Lung (tissue), 12 donors: ENCODE measurements around the gene FAM219A. TPM values are rescaled to one million over a fixed set of nuclear protein-coding genes. Genes with fewer than 3 reads are reported as not detected.

Experiments used
- ATAC-seq: fragments of 200-7000 bp; cut with Tn5 transposase; one replicate; pipeline ENCODE4 v1.9.1; 2020; ENCODE audit warnings: moderate number of reproducible peaks; ENCODE audit not compliant: insufficient read depth, low FRiP score
- DNase-seq, 3 donors: peaks; one replicate each; pipeline ENCODE4 v3.0.0-alpha.2; 2013 to 2017
- H3K27ac ChIP-seq, 2 donors: one replicate each; pipeline ENCODE4 v1.5.1; 2013; ENCODE audit warnings: mild to moderate bottlenecking in 2 of 2, moderate library complexity in 2 of 2, control low read depth in 1 of 2, inconsistent platforms in 1 of 2, low read depth in 1 of 2, low read length in 1 of 2
- H3K27me3 ChIP-seq, 3 donors: one replicate each; pipeline ENCODE4 v1.5.1; 2013; ENCODE audit warnings: low read length in 2 of 3; ENCODE audit not compliant: control insufficient read depth in 3 of 3, insufficient read depth in 3 of 3
- H3K36me3 ChIP-seq, 4 donors: one replicate each; pipeline ENCODE4 v1.5.1; 2013; ENCODE audit warnings: low read length in 4 of 4, mild to moderate bottlenecking in 1 of 4, moderate library complexity in 1 of 4; ENCODE audit not compliant: control insufficient read depth in 4 of 4, insufficient read depth in 4 of 4
- H3K4me1 ChIP-seq, 5 donors: one replicate each; pipeline ENCODE4 v1.5.1; 2013; ENCODE audit warnings: low read length in 5 of 5, mild to moderate bottlenecking in 2 of 5, moderate library complexity in 1 of 5; ENCODE audit not compliant: control insufficient read depth in 5 of 5, insufficient read depth in 5 of 5
- H3K4me3 ChIP-seq: one replicate; pipeline ENCODE4 v1.5.1; 2013; ENCODE audit warnings: mild to moderate bottlenecking, control low read depth, moderate library complexity
- H3K9ac ChIP-seq, 2 donors: one replicate each; pipeline ENCODE4 v1.5.1; 2013; ENCODE audit warnings: low read length in 2 of 2, control low read depth in 1 of 2; ENCODE audit not compliant: insufficient read depth in 1 of 2
- H3K9me3 ChIP-seq, 4 donors: one replicate each; pipeline ENCODE4 v1.5.1; 2013; ENCODE audit warnings: low read length in 3 of 4, mild to moderate bottlenecking in 1 of 4, moderate library complexity in 1 of 4; ENCODE audit not compliant: control insufficient read depth in 4 of 4, insufficient read depth in 3 of 4
- WGBS, 2 donors: extraction: QIAGEN DNeasy Blood & Tissue Kit; methylation state at CpG; one replicate each; pipeline ENCODE4 v1.1.7; 2013; 5-methylcytosine and 5-hydroxymethylcytosine counted together
- polyA plus RNA-seq, 2 donors: library from polyadenylated mRNA; stranded (reverse); fragments of 200-250 nt; gene quantifications; one replicate each; pipeline ENCODE4 v1.2.1, GENCODE V29; 2013
- total RNA-seq, 2 donors: library from RNA; depleted of rRNA in 1 of 2; stranded (reverse); fragments of >200 nt in 1 of 2; gene quantifications; one replicate each; pipeline ENCODE4 v1.2.1, GENCODE V29; 2014 to 2021
- TF ChIP-seq, protein P1 (sequence below): IDR thresholded peaks from 2 replicates; pipeline ENCODE4 v1.5.1; 2012; ENCODE audit warnings: mild to moderate bottlenecking; ENCODE audit errors: control extremely low read depth, extremely low read depth
- donor health status: control.
- donor health status: control.
- donor health status: Bipolar disorder and iron deficiency.
- donor health status: healthy.
- donor health status: DM: yes; HTN: yes; CAD: no.

FAM219A gene
- total and polyA plus RNA-seq, 4 donors: 8.5 to 28.3 (median 13.3) TPM

DNA sequence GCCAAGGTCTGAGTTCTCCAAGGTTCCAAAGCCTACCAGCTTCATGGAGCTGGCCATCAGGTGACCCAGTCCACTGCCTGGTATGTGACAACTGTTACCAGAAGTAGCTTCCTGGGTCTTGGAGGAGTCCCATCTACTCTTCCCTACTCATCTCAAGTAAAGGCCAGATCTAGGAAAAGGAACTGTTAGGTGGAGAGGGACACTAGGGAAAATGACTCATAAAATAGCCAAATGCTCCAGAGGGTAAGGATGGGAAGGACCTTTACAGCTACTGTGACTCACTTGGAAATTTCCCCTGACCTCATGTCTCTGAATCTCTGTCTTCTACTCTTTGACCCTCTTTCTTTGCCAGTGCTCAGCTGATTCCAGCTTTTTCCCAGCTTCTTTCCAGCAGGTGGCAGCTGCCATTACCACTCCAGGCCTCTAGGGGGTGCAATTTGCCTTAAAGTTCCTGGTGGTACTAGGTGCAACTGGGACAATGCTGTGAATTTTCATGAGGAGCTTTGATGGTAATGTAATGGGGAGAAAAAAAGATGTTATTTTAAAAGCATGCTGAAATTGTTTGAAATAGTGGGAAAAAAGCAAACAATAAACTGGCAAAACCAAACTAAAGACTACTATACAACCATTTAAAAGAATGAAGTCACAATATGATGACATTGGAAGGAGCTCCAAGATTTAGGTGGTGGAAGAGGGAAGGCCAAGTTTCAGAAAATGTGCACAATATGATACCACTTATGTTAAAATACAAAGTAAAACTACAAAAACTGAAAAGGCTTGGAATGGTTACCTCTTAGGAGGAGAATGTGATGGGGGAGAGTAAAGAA, 54.6 kb downstream of the FAM219A start:
- H3K9me3 ChIP-seq: no peaks in the 10 kb centered on the region
- H3K27me3 ChIP-seq: no peaks in the 10 kb centered on the region
- H3K4me1 ChIP-seq: no peaks in the 10 kb centered on the region
- H3K36me3 ChIP-seq: peaks cover 4 to 45% (median 6%) of the 10 kb centered on the region in 4 donors
- DNase-seq (peak; percentile 67 to 70 (median 68)), ATAC-seq (no peak)
- H3K9ac ChIP-seq: no peak overlapping the region
- TF ChIP-seq, protein P1, sequence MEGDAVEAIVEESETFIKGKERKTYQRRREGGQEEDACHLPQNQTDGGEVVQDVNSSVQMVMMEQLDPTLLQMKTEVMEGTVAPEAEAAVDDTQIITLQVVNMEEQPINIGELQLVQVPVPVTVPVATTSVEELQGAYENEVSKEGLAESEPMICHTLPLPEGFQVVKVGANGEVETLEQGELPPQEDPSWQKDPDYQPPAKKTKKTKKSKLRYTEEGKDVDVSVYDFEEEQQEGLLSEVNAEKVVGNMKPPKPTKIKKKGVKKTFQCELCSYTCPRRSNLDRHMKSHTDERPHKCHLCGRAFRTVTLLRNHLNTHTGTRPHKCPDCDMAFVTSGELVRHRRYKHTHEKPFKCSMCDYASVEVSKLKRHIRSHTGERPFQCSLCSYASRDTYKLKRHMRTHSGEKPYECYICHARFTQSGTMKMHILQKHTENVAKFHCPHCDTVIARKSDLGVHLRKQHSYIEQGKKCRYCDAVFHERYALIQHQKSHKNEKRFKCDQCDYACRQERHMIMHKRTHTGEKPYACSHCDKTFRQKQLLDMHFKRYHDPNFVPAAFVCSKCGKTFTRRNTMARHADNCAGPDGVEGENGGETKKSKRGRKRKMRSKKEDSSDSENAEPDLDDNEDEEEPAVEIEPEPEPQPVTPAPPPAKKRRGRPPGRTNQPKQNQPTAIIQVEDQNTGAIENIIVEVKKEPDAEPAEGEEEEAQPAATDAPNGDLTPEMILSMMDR: peak; percentile 94
- H3K4me3 ChIP-seq: no peak overlapping the region
- no peak overlapping the region for H3K27ac ChIP-seq

GRCh38 chr9:34400686-34401602, 57.4 kb downstream of the FAM219A start:
- H3K4me1 ChIP-seq: no peaks in the 10 kb centered on the region
- DNase-seq (no peak), ATAC-seq (no peak)
- no peaks in the 10 kb centered on the region for H3K27me3 ChIP-seq
- no peak overlapping the region for H3K4me3 ChIP-seq
- H3K27ac ChIP-seq: no peak overlapping the region
- TF ChIP-seq, protein P1: no peak
- H3K36me3 ChIP-seq: peaks cover 4 to 38% (median 8%) of the 10 kb centered on the region in 4 donors
- H3K9me3 ChIP-seq: no peaks in the 10 kb centered on the region
- 89 to 91% methylated on average over 38 to 40 of the region's 40 CpGs for WGBS, 2 donors
- no peak overlapping the region for H3K9ac ChIP-seq

DNA sequence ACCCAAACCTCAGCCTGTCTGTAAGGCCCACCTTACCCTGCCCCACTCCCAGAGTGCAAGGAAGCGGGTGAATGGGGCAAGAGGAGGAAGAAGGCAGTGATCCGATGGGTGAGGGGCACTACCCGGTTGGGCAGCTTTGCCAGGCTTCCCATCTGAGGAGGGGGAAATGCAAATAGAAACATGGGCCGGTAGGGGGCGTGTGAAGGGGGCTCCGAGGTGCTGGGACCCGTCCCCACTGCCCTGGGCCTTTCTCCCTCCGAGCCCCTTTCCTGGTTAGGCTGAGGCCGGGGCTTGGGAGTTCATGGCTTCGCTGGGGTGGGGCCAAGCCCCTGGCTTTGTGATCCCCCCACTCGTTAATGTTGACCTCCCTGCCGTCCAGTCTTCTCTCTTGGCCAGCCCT, 58.1 kb downstream of the FAM219A start:
- H3K27ac ChIP-seq: no peak overlapping the region
- H3K4me1 ChIP-seq: no peaks in the 10 kb centered on the region
- no peak overlapping the region for H3K9ac ChIP-seq
- no peaks in the 10 kb centered on the region for H3K27me3 ChIP-seq
- H3K4me3 ChIP-seq: no peak overlapping the region
- ATAC-seq (no peak), DNase-seq (no peak)
- peaks cover 4 to 32% (median 5%) of the 10 kb centered on the region in 4 donors for H3K36me3 ChIP-seq
- no peaks in the 10 kb centered on the region for H3K9me3 ChIP-seq
- 85 to 86% methylated on average over 10 to 12 of the region's 12 CpGs for WGBS, 2 donors
- TF ChIP-seq, protein P1: no peak
